Mesodermal cell (in vitro differentiated cells): ENCODE measurements around the gene NIM1K.

Experiments
- H3K27ac ChIP-seq: 2 replicates; pipeline ENCODE4 v1.7.0; 2013; ENCODE audit warnings: mild to moderate bottlenecking, low read depth, low read length, moderate library complexity; ENCODE audit not compliant: severe bottlenecking
- H3K36me3 ChIP-seq: 2 replicates; pipeline ENCODE4 v1.7.1; 2013; ENCODE audit warnings: mild to moderate bottlenecking, low read length, moderate library complexity; ENCODE audit not compliant: control insufficient read depth, insufficient read depth
- H3K4me1 ChIP-seq: one replicate; pipeline ENCODE4 v1.7.1; 2013; ENCODE audit warnings: mild to moderate bottlenecking, low read length; ENCODE audit not compliant: insufficient read depth, control insufficient read depth, poor library complexity, severe bottlenecking
- H3K4me3 ChIP-seq: 2 replicates; pipeline ENCODE4 v1.7.0; 2013; ENCODE audit warnings: low read length, control low read depth, mild to moderate bottlenecking; ENCODE audit not compliant: insufficient read depth, poor library complexity, severe bottlenecking; ENCODE audit errors: extremely low read depth
- H3K9me3 ChIP-seq: 2 replicates; pipeline ENCODE4 v1.7.1; 2013; ENCODE audit warnings: mild to moderate bottlenecking, low read length, moderate library complexity; ENCODE audit not compliant: control insufficient read depth
- WGBS, 2 experiments: methylation state at CpG; one replicate each; pipeline ENCODE4 v1.1.5; 2013; ENCODE audit warnings: missing lambda C conversion rate in 2 of 2; ENCODE audit not compliant: insufficient coverage in 2 of 2; 5-methylcytosine and 5-hydroxymethylcytosine counted together

NIM1K gene

DNA sequence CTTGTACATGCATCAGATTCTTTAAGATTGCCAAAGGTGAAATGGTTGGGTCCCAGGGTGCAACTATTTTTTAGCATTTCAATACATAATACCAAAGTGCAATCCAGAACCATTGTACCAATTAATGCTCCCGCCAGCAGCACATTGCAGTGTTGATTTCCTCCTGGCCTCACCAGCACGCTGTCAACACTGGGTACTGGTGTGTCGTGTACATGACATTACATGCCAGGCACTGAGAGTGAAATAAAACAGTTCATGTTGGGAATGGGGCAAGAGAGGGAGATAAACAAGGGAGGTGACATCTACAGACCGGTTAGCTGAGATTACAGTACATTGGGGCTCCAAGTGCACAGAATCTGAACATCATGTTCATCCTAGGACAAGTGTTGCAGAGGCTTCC is 83.4 kb downstream of the NIM1K start:
- H3K27ac ChIP-seq, result no peak overlapping the region
- H3K9me3 ChIP-seq, result no peaks in the 10 kb centered on the region
- no peaks in the 10 kb centered on the region for H3K4me1 ChIP-seq
- 87 to 92% methylated on average over 4 of the region's 4 CpGs for WGBS, 2 experiments
- no peaks in the 10 kb centered on the region for H3K36me3 ChIP-seq
- H3K4me3 ChIP-seq, result no peak overlapping the region

DNA sequence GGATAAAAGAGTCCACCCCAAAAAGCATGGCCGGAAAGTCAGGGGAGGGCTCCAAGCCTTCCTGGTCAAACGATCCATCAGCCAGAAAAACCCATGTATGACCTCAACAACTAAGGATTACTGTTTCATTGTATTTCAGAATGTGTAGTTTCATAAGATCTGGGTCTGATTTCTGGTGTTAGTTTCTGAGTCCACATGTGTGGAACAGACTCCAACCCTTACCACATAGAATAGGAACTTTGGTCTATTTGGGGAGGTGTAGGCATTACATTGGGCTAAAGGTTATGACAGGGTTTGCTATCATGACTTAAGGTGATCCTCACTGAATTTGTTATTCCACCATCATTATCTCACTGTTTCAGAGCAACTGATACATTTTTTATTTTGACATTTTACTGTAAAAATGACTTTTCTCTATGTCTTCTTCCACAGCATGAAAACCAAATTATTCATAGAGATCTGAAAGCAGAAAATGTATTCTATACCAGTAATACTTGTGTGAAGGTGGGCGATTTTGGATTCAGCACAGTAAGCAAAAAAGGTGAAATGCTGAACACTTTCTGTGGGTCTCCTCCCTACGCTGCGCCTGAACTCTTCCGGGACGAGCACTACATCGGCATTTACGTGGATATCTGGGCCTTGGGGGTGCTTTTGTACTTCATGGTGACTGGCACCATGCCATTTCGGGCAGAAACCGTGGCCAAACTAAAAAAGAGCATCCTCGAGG is 87.7 kb downstream of the NIM1K start:
- Histone ChIP-seq H3K4me1 (no peaks in the 10 kb centered on the region), H3K36me3 (no peaks in the 10 kb centered on the region), H3K27ac (no peak overlapping the region), H3K4me3 (no peak overlapping the region), H3K9me3 (no peaks in the 10 kb centered on the region)
- 92 to 93% methylated on average over 11 of the region's 12 CpGs for WGBS, 2 experiments

DNA sequence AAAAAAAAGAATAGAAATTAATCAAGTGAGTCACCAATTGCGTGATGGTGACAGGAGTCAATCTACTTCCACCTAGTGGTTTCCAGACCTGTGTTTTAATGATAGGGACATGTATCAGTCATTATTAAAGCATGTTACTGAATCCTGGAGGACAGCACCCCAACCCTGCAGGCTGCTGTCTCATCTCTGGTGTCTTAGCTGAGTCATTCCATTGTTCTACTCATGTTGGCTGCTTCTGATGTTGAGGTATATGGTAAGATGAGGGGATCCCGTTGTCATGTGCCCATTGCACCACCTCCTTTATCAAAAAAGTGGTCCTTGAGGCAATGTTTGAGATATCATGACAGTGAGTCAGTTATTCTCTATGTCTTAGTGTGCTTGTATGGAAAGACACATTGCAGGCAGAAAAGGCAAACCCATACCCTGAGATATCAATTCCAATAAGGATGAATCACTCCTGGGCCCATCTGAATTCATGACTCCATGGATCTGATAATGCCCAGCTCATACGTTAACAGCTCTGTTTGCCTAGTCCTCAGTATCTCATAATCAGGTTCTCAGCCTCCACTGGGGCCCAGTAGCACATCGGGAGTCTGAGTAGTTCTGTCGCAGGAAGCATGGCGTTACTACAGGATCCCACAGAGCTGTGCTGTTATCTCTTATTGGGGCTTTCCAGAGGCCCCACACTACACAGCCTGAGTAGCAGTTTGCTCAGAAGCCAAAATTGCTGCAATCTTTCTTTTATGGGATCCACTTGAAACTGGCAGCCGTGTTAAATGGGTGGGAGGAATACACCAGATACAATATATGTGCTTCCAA is 90.0 kb downstream of the NIM1K start:
- Histone ChIP-seq H3K36me3 (peaks cover 10% of the 10 kb centered on the region), H3K4me1 (no peaks in the 10 kb centered on the region), H3K27ac (no peak overlapping the region), H3K9me3 (no peaks in the 10 kb centered on the region), H3K4me3 (no peak overlapping the region)
- WGBS, 2 experiments, result 84 to 88% methylated on average over 4 to 5 of the region's 7 CpGs

DNA sequence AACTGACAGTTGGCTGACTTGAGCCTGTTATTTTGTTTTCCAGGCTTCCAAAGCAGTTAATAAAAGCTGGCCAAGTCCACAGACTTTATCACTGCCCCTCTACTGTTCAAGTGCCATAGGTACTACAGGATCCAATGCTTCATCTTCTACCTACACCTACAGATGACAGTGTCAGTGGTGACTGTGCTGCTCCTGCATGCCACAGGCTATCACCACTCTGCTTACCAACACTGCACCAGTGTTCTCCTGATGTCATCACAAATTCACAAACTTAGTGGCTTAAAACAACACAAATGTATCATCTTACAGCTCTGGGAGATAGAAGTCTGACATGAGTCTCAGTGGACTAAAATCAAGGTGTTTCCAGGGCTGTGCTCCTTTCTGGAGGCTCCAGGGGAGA is 94.6 kb downstream of the NIM1K start:
- Histone ChIP-seq H3K27ac (peak overlapping the region; percentile 49), H3K4me1 (no peaks in the 10 kb centered on the region), H3K36me3 (peaks cover 53% of the 10 kb centered on the region), H3K9me3 (no peaks in the 10 kb centered on the region), H3K4me3 (no peak overlapping the region)

DNA sequence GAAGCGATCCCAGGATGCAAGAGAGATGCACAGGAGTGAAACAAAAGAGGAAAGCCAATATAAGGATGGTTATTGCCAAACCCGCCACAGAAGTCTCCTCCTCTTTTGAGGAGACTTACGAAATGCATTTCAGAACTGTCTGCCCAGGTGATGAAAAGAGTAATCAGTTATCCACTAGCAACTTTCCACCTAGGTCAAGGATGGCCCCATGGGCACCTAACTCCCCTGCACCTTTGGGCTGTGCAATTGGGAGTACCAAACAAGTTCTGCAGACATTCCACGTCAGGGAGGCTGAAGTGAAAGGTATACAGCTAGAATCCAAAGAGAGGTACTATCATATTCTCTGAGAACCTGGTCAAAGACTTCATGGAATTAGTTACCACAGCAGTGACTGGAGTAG is 95.5 kb downstream of the NIM1K start:
- Histone ChIP-seq H3K36me3 (peaks cover 61% of the 10 kb centered on the region), H3K9me3 (no peaks in the 10 kb centered on the region), H3K4me1 (no peaks in the 10 kb centered on the region), H3K4me3 (no peak overlapping the region), H3K27ac (no peak overlapping the region)
- WGBS, 2 experiments, result 95 to 100% methylated on average over 2 to 3 of the region's 4 CpGs

DNA sequence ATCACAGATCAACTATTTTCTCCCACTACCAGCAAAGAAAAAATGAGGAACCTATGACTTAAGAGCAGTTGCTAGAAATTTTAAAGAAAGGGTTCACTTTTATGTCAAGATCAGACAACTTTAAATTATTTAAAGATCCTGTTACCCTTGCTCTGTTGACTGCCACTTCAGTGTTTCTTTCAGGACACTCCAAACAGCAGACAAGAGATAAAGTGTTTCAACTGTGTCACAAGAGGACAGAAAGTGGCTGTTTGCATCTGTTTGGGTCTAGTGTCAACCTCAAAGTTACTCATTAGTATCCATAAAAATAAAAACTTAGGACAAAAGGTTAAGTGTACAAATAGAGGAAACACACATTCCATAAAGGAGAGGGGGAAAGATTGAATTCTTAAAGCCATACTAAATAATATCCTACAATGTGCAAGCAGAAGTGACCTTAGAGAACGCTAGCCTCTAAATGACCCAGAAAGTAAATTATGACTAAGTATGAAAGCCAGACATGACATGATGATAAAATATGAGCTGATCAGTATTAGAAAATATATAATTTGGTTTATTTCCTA is 96.3 kb downstream of the NIM1K start:
- no peaks in the 10 kb centered on the region for H3K4me1 ChIP-seq
- peaks cover 69% of the 10 kb centered on the region for H3K36me3 ChIP-seq
- H3K27ac ChIP-seq, result peak overlapping the region; percentile 38
- no peak overlapping the region for H3K4me3 ChIP-seq
- no CpG with 5 or more reads among the region's 1 CpG for WGBS, 2 experiments
- no peaks in the 10 kb centered on the region for H3K9me3 ChIP-seq

DNA sequence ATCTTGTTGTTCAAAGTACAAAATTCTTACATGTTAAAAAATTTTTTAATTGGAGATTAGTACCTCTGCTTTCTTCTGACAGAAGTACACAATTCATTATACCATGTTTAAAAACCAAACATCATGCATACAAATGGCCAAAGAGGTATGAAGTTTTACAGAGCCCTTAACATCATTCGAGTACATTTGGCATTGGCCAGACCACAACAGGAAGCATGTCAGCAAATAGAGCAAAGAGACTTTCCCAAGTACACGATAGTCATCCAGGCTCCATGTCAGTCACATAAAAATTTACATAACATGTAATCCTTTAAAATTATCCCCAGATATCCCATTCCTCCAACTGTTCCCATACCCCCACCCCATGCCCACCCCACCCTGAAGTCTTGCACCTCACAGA is 98.7 kb downstream of the NIM1K start:
- Histone ChIP-seq H3K36me3 (peaks cover 89% of the 10 kb centered on the region), H3K9me3 (no peaks in the 10 kb centered on the region), H3K27ac (no peak overlapping the region), H3K4me1 (no peaks in the 10 kb centered on the region), H3K4me3 (no peak overlapping the region)
- 93 to 100% methylated on average over 1 to 2 of the region's 2 CpGs for WGBS, 2 experiments

DNA sequence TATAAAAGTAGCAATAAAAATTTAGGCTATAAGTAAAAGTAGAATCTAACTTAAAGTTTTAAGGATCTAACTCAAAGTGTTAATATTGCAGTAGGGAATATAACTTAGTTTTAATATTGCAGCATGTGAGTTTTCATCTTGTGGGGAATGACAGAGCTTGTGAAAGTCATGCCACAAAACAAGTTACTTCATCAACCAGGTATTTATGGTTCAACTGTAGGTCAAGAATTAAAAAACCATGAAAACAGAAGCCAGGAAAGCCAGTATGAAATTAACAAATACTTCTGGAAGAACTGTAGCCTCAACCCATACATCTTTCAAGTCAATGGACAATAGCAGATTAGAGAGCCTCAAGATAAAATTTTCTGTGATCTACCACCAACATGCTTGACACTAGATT is 102.2 kb downstream of the NIM1K start:
- H3K4me1 ChIP-seq, result no peaks in the 10 kb centered on the region
- no peak overlapping the region for H3K4me3 ChIP-seq
- H3K36me3 ChIP-seq, result peaks cover 88% of the 10 kb centered on the region
- H3K27ac ChIP-seq, result no peak overlapping the region
- H3K9me3 ChIP-seq, result no peaks in the 10 kb centered on the region

DNA sequence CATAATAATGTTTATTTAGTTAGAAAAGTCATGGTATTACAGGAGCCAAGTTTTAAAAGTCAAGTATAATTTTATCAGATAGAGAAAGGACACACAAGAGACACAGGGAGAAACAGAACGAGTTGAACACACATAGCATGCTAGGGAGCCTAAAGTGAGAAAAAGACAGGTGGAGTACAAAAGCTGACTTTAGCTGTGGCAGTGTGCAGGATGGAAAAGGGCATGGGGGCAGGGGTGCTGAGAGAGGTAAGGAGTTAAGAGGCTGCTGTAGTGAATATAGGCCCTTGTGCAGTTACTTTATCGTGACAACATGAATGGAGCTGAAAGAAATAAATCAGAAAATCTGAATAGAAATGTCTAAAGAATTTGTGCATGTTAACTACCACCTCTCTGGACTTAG is 103.2 kb downstream of the NIM1K start:
- Histone ChIP-seq H3K36me3 (peaks cover 87% of the 10 kb centered on the region), H3K27ac (no peak overlapping the region), H3K4me1 (no peaks in the 10 kb centered on the region), H3K9me3 (no peaks in the 10 kb centered on the region), H3K4me3 (no peak overlapping the region)
- 84 to 100% methylated on average over 2 of the region's 2 CpGs for WGBS, 2 experiments

DNA sequence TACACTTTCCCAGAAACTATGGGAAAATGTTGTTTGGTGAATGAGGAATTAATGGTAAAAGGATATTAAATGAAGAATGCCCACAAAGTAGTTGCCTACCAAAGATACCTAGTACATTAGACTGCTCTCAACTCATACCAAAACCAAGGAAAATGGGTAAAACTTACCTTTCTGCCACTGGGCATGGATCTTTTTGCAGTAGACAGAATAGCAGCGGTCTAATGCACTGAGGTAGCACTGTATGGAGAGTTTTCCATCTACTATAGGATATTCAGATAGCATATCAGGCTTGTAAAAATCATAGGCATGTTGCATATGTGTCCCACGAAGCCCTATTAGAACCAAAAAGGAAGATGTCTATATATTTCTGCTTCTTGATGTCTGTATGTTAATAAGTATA is 104.8 kb downstream of the NIM1K start:
- peaks cover 88% of the 10 kb centered on the region for H3K36me3 ChIP-seq
- H3K27ac ChIP-seq, result no peak overlapping the region
- no peaks in the 10 kb centered on the region for H3K9me3 ChIP-seq
- no CpG with 5 or more reads among the region's 2 CpGs for WGBS, 2 experiments
- no peak overlapping the region for H3K4me3 ChIP-seq
- H3K4me1 ChIP-seq, result no peaks in the 10 kb centered on the region

DNA sequence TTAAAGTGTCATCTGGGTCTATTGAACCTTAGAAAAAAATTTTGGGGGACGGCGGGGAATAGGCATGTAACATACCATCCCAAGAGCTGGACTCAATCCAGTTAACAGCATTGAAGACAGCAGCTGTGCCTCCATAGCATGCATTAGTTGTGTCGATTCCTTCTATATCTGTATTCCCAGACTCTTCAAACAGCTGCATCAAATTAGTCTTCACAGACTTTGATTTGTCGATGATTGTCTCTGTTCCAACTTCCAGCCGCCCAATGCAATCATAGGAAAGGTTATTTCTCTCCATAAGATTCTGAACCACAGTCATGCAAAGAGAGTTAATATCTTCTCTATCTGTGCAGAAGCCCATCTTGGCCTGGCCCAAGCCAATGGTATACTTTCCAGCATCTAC is 106.4 kb downstream of the NIM1K start:
- H3K4me3 ChIP-seq, result no peak overlapping the region
- peaks cover 86% of the 10 kb centered on the region for H3K36me3 ChIP-seq
- no peaks in the 10 kb centered on the region for H3K9me3 ChIP-seq
- 97 to 98% methylated on average over 5 of the region's 5 CpGs for WGBS, 2 experiments
- no peak overlapping the region for H3K27ac ChIP-seq
- peaks cover 12% of the 10 kb centered on the region for H3K4me1 ChIP-seq
